ENCODE data around the gene PLEKHA3.
A peak's percentile ranks its signal among the peaks of the same experiment; 100 is the strongest.

Gene PLEKHA3

DNA sequence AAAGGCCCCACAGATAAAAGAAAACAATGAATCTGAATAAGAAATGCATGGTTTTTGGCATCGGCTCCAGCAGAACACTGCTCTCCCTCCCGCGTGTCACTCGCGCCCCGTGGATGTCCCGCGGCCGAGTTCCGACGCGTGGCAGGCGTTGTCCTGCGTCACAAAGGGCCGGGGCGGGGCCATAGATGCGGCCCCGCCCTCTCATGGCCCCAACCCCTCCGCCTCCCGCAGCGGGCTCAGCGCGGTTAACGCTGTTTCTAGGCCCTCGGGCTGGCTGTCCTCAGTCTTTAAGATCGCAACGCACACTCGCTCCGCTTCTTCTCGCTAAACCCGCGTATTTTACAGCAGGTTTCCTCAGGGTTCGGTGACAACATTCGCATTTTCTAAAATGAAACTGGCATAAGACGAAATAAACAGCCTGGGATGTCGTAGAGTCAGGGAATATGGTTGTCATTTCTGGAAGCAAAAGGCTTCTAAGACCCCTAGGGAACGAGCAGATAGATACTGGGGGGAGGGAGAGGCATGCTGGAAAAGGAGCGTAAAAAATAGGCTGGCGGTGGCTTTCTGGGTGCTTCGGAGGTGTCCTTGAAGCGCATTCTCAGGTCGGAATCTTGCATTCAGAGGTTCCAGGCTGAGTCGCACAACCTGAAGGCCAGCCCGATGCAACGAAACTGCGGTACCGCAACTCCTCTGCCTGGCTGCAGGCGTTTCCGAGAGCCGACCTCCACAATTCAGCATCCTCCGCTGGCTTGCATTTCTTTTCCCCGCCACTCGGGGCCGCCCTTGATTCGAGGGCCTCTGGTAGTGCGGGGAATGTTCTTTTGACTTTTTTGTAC is 1.6 kb upstream of the PLEKHA3 start, which contains the start of gene FKBP7:
TSS of gene FKBP7 (minus strand) at position 162 of the 836 bp plus-strand sequence. CDS start at position 61, 101 bp downstream.
- peak; percentile 55 to 70 for DNase-seq (ENCODE audit: low read depth in 2 of 2)

DNA sequence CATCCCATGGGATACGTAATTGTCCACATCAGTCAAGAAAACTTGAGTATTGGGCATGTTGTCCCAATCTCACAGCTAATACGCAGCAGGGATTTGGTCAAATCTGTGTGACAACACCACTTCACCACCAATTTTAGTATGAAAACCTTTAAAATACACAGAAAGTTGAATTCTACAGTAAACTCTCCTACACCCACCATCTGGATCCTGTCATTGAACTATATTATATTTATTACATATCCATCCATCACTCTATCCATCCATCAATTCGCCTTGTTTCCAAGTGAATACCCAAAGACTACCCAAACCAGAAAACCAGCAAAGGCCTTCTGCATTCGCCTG is 1.0 kb upstream of the PLEKHA3 start:
- no peak for DNase-seq (ENCODE audit: low read depth in 2 of 2)

DNA sequence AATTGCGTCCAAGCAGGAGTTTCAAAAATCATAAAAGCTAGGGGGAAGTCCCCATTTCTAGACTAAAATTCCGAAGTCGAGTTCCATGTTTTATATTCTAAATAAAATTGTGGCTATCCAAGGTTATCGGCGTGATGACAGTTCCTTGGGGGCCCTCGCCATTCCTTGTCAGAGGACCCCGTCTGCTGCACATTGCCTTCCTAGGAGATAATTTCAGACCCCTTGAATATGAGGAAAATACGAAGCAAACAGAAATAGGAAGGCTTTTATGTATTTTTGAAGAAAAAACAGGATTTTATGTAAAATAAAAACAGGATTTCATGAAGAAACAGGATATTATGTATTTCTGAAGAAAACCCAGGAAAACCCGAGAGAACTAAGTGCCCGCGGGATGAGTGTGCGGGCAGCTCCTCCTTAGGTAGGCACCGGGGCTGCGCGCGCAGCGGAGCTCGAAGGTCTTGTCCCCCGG is 465 bp upstream of the PLEKHA3 start:
- DNase-seq (ENCODE audit: low read depth in 2 of 2): no peak

DNA sequence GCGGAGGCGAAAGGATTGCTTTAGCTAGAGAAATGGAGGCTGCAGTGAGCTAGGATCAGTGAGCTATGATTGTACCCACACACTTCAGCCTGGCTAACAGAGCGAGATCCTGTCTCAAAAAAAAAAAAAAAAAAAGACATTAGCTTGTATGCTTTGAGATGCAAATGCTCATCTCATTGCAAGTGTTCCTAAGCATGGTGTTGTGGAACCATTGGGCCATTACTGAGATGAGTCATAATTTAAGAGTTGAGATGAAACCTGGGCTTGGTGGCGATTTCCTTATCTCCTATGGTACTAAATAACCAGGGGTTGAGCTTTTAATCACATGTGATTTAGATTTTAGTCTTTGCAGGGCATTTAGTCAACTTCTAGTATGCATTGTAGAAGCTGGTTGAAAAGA is 2.2 kb downstream of the PLEKHA3 start:
- DNase-seq (ENCODE audit: low read depth in 2 of 2): no peak

DNA sequence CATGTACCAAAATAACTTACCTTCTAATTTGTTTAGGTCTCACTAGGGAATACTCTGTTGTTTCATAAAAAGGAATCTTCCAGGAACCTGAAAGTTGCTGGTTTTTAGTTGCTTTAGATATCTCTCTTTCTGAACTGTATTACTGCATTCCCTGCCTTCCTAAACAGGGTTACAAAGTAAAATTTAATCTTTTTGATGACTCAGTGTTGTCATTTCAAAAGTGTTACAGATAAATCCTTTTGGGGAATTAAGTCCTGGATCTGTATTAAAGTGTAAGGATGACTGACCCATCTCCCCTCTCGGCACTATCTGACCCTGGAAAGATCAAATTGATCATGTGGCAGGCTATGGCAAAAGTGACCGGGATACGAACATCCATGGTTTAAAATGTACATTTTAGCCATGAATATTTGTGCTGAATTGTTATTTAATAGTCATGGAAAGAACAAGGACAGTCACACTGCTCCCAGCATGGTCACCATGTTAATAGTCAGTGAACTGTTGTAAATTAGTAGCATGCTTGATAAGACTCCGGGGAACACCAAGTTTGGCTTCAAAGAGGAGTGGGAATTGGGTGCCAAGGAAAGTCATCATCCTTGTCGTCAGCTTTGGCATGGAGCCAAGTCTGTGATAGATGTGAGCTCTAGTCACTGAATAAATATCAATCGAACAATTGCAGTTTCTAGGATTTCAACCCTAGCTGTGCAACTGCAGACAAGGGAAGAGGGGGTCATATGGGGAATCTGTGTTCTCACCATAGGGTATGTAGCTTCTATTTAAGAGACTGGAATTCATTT is 4.2 kb downstream of the PLEKHA3 start:
- DNase-seq (ENCODE audit: low read depth in 2 of 2): no peak

DNA sequence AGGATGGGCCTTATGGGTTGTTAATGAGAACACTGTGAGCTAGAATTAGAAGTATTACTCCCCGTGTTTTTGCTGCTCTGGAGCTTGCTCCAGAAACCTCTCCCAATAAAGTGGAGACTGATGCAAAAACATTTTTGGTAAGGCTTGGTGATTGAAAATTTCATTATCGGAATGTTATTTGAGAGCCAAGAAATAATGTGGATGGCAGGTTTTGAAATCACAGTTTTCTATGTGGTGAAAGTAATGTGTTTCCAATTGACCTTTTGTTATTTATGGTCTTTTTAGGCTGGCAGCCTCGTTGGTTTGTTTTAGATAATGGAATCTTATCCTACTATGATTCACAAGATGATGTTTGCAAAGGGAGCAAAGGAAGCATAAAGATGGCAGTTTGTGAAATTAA is 5.1 kb downstream of the PLEKHA3 start:
- no peak for DNase-seq (ENCODE audit: low read depth in 2 of 2)

DNA sequence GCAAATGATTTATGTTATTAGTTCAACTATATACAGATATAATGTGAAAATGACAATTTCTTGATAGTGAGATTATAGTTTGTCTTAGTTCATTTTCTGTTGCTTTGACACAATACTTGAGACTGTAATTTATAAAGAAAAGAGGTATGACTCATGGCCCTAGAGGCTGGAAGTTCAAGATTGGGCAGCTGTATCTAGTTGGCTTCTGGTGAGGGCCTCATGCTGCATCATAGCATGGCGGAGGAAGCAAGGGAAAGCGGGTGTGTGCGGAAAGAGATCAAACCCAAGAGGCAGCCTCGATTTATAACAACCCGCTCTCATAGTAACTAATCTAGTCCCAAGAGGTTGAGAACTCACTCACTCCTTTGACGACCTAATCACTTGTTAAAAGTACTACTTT is 11.4 kb downstream of the PLEKHA3 start:
- no peak for DNase-seq (ENCODE audit: low read depth in 2 of 2)

DNA sequence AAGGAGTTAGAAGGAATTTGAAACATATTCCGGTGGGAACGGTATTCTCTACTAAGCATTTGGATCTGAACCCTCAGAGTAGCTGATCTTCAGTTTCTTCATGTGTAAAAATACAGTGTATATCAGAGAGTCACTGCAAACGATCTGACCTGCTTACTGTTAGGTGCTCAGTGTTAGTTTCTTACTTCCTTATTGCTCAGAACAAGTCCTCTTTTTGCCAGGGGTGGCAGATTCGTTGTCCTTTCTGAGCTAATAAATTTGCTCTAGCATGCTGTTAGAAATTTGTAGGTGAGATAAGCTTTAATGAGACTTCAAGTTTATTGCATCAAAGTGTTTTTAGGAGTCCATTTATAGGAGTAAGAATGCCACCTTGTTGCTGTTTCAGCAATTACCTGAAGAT is 15.8 kb downstream of the PLEKHA3 start:
- DNase-seq (ENCODE audit: low read depth in 2 of 2): no peak

DNA sequence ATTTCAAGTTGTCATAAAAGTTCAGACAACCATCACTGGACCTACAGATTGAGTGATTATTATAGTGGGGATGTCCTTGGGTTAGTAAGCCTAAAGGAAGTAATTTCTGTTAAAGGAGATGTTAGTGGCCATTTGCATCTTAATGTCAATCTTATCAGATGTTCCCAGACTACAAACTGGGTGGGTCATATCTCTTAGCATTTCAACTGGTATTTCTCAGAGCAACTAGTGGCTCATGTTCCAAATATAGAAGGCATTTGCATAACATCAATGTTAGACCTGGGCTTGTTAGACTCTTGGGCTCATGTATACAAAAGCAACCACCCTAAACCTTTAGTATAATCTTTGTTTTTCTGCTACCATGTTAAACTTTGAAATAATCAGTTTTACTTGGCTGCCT is 17.9 kb downstream of the PLEKHA3 start:
- no peak for DNase-seq (ENCODE audit: low read depth in 2 of 2)

DNA sequence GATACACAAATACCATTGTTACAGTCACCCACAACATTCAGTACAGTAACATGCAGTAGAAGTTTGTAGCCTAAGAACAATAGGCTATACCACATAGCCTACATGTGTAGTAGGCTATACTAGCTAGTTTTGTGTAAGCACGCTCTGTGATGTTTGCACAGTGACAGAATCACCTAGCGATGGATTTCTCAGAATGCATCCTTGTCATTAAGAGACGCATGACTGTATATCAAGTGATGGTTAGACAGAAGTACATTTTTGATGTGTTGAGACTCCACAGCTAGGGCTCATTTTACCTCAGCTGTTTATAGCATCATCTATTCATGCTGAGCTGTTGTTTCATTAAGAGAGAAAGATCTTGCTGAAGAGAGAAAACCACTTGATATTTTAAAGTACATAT is 19.4 kb downstream of the PLEKHA3 start:
- no peak for DNase-seq (ENCODE audit: low read depth in 2 of 2)

DNA sequence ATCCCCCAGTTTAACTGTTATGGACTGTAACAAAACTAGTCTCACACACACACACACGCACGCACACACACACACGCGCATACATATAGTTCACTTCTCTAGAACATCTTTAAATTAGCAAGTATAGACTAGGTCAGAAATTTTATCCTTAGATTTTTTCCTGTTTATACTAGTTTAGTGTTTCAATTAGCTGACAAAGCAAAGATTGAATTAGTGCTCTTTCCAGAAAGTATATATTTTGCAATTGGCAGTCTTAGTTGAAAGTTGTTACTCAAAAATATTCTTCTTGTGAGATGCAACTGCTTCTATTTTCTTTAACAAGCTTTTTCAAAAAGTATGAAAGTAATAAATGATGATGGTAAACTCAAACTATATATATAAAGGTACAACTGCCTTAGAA is 22.5 kb downstream of the PLEKHA3 start:
- no peak for DNase-seq (ENCODE audit: low read depth in 2 of 2)

DNA sequence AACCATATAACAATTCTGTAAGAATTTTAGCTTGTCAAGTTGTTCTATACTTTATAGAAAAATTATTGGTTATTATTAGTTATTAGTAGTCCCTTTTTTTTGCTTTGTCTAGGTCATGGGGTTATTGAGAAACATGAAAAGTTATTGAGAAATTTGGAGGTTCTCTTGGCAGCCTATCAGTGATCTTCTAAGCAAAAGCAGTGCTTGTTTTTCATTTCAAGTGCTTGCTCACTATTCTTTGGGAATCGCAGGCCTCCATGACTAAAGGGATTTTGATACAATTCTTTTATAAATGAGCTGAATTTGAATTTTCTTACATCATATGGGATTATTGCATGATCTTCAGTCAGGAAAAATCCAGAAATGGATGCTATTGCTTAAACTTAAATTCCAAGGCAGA is 25.8 kb downstream of the PLEKHA3 start:
- DNase-seq (ENCODE audit: low read depth in 2 of 2): no peak

DNA sequence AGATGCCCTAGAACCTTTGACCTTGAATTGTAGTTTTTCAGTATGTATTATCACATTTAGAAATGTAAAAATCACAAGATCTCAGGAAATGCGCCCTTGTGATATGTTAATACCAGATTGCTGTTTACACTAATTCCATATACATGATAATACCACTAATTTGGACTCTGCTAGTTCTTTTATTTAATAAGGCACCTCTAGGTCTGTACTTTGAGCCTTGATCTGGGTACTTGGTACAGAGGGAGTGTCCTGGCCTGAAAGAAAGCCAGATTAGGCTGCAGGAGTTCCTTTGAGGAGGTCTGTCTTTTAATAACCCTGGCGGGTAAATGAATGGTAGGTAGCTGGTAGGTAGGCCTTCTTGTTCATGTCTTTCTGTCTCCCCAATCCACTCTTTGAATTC is 26.3 kb downstream of the PLEKHA3 start:
- DNase-seq (ENCODE audit: low read depth in 2 of 2): no peak

DNA sequence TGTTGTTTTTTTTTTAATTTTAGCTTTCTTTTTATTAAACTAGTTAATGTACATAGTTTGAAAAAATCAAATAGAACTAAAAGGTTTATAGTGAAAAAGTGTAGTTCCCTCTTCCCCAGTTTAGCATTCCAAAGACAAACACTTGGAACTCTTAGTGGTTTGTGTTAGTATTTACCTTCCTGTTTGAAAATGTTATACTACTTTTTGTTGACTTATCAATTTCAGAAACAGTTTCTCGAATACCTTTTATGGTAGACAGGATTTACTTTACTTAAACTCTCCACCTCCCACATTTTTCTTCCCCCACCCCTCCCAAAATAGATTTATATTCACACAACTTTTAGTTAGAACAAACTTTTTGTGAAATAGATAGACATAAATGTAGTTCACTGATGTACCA is 26.7 kb downstream of the PLEKHA3 start:
- DNase-seq (ENCODE audit: low read depth in 2 of 2): no peak

DNA sequence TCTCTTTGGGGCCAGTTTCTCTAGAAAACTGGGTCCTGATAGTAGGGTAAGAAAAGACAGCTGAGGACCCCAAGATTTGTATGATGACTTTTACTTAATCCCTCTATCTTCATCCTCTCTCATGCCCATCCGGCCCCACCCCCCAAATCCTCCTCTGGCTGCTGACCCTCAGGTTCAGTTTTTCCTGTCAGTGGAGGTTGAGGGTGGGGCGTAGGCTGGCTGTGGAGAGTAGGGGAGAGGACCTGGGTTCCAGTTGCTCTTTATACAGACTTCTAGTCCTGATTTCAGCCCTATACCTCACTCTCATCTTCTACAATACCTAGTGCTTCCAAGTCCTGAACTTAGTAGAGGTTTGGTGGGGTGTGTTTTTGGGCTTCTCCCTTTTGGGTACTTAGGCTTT is 28.4 kb downstream of the PLEKHA3 start:
- no peak for DNase-seq (ENCODE audit: low read depth in 2 of 2)

DNA sequence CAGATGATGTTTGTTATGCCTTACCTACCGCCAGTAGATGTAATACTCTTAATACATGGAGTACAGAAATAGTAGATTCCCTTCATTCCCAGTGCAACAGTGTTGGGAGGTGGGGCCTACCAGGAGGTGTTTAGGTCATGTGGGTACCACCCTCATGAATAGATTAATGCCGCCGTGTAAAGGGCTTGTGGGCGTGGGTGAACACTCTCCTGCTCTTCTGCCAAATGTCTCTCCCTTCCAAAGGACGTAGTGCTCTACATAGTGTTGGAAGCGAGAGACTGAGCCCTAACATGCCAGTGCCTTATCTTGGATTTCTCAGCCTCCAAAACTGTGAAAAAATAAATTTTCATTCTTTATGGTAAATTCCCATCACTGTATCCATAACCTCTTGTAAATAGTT is 30.1 kb downstream of the PLEKHA3 start:
- DNase-seq (ENCODE audit: low read depth in 2 of 2): no peak

DNA sequence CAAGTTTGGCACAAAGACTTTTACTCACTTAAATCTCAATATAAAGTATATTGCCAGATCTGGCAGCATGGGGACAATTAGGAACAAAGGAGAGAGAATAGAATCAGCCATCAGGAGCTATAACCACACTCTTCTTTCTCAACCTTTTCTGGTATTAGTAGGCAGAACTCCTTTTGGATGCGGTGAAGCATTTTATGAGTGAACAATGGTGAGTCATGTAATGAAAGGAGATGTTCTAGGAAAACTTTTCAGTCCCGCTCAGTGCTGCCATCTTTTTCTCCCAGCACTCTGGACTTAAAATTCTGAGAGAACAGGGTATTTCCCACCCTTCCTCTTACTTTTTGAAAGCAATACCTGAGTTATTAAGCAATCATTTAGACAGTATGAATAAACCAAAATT is 32.2 kb downstream of the PLEKHA3 start:
- no peak for DNase-seq (ENCODE audit: low read depth in 2 of 2)

DNA sequence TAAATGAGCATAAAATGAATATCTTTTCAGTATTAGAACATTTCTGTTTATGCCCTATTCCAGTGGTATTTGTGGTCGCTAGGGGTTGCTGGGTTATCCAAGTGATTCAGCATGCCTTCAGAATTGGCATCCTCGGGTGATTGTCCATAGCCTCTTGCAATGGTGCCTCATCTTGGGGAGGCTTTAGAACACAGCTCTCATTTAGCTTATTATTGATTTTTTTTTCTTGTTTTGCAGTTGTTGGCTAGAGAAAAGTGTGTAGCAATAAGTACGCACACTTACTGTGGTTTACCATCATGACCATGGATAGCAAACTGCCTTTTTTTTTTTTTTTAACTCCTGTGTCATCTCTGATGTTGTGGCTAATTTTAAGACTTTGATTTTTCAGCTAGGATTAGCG is 33.6 kb downstream of the PLEKHA3 start:
- no peak for DNase-seq (ENCODE audit: low read depth in 2 of 2)

DNA sequence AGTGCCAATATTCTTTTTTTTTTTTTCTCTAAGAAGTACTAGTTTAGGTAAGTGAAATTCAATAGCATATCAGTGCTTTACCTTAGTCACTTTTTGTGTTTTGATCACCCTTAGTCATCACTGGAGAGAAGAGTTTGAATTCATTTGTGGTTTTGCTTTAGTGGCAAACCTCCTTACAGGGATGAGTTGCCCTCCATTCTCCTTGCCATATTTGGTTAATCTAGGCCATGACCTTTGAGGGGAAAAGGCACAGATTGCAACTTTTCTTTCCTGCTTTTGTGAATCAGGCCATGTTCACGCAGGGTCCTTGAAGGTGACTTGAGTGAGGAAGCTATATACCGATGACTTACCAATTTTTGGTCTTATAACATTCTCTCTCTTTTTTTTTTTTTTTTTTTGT is 34.4 kb downstream of the PLEKHA3 start:
- DNase-seq (ENCODE audit: low read depth in 2 of 2): peak; percentile 41 to 44

DNA sequence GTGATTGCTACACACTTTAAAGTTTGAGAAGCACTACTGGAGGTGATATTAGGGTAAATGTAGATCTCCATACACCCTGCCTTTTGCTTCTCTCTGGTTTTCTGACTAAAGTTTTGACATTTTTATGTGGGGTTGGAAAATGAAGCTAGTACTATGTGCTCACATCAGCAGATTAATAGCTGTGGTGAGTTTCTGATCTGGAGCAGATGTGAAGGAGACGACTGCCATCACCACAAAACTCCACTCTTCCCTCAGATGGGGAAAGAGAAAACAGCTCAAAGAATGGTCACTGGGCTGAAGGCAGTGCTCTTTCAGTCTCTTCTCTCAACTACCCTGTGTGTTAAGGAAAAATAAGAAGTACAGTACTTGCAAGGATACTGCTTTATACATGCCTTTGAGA is 37.2 kb downstream of the PLEKHA3 start:
- DNase-seq (ENCODE audit: low read depth in 2 of 2): no peak

DNA sequence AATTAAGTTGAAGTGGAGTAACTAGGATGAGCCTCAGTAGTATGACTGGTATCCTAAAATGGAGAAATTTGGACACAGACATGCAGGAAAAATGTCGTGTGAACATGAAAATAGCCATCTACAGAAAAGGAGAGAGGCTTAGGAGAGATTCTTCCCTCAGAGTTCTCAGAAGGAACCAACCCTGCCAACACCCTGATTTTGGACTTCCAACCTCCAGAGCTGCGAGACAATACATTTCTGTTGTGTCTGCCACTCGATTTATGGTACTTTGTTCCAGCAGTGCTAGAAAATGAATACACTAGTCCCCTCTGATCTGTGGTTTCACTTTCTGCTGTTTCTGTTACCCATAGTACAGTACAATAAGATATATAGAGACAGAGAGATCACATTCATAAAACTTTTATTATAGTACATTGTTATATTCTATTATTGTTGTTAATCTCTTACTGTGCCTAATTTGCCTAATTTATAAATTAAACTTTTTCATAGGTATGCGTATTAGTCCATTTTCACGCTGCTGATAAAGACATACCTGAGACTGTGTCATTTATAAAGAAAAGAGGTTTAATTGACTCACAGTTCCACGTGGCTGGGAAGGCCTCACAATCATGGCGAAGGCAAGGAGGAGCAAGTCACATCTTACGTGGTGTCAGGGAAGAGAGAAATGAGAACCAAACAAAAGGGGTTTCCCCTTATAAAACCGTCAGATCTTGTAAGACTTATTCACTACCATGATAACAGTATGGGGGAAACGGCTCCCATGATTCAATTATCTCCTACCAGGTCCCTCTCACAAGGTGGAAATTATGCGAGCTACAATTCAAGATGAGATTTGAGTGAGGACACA is 41.3 kb downstream of the PLEKHA3 start:
- peak in 1 of 2 donors; percentile 33 for DNase-seq (ENCODE audit: low read depth in 2 of 2)

DNA sequence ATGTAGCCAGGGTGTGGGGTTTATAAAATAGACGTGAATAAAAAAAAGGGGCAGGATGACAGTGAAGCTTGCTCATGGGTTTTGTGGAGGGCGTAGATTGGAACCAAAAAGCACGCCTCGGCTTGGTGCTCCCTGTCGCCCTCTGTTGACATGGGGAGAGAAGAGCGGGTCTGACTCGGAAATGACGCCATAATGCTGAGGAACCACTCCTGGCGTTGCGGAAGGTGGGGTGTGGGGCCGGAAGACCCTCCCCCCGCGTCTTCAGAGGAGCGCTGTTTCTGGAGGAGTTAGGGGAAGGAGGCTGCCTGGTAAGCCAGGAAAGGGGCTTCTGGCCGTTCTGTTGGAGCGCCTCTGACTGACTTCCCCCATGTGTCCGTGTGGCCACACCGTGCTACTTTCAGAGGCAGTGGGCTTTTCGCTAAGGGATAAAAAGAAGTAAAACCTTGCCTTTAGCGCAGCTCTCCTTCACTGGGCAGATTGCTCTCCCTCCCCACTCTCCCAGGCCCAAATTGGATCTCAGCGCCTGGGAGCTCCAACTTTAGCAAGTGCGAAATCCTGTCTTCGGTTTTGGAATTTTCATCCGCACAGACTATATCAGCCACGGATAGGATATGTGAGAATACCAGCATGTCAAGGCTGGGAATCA is 42.8 kb downstream of the PLEKHA3 start:
- peak; percentile 65 to 83 for DNase-seq (ENCODE audit: low read depth in 2 of 2)
